SK-N-SH (cell line): ENCODE results near the gene FAM72D. TPM values are rescaled to one million over a fixed set of nuclear protein-coding genes. Genes with fewer than 3 reads are reported as not detected.
"Not testable (repeated sequence)": the region's sequence is repeated elsewhere in the genome, so short reads cannot be mapped to it uniquely, and the experiment has no call there.

ENCODE experiments used
- CTCF ChIA-PET: fragments of 300-600, 350-600 bp; formaldehyde crosslinking; extraction: SDS; loops from one replicate; lab custom pipeline; 2021; lab: Yijun Ruan, JAX
- POLR2A ChIA-PET: fragments of 350-600 bp; sonication (Branson Sonifier 250); formaldehyde crosslinking; extraction: SDS; loops from one replicate; lab custom pipeline; 2020; ENCODE audit warnings: antibody characterized with exemption, inconsistent platforms; lab: Yijun Ruan, JAX
- DNase-seq: peaks from one replicate; pipeline ENCODE4 v3.0.0; 2012
- H2AFZ ChIP-seq: fragments of 200-600 bp; sonication (generic); 2 replicates; pipeline ENCODE4 v1.8.1; 2016; ENCODE audit warnings: antibody characterized with exemption, mild to moderate bottlenecking, low read depth
- H3F3A ChIP-seq: fragments of 200-600 bp; sonication (generic); replicated peaks from 2 replicates; pipeline ENCODE3; 2016; ENCODE audit warnings: antibody characterized with exemption, mild to moderate bottlenecking; ENCODE audit not compliant: insufficient read depth
- H3K27ac ChIP-seq, 2 experiments: fragments of 200-500 bp in 1 of 2; fragments of 200-600 bp in 1 of 2; sonication (Bioruptor generic) in 1 of 2; sonication (generic), shearing (Covaris generic) in 1 of 2; 2 replicates each; pipeline versions ENCODE4 v1.5.1 to v1.6.1; 2014 to 2016; ENCODE audit warnings: low read depth in 2 of 2, inconsistent platforms in 1 of 2, low read length in 1 of 2, mild to moderate bottlenecking in 1 of 2, mixed read lengths in 1 of 2
- H3K27me3 ChIP-seq: fragments of 200-600 bp; sonication (generic), shearing (Covaris generic); 2 replicates; pipeline ENCODE4 v1.6.1; 2016; ENCODE audit warnings: mixed run types; ENCODE audit not compliant: insufficient read depth
- H3K36me3 ChIP-seq, 2 experiments: fragments of 200-500 bp in 1 of 2; fragments of 200-600 bp in 1 of 2; sonication (Bioruptor generic) in 1 of 2; sonication (generic) in 1 of 2; replicated peaks in 1 of 2; 2 replicates each; pipeline versions ENCODE3 to v1.5.1; 2014 to 2016; ENCODE audit warnings: low read length in 1 of 2, mild to moderate bottlenecking in 1 of 2; ENCODE audit not compliant: insufficient read depth in 2 of 2, control insufficient read depth in 1 of 2
- H3K4me1 ChIP-seq, 2 experiments: fragments of 200-500 bp in 1 of 2; fragments of 200-600 bp in 1 of 2; sonication (Bioruptor generic) in 1 of 2; sonication (generic), shearing (Covaris generic) in 1 of 2; 2 replicates each; pipeline versions ENCODE4 v1.5.1 to v1.6.1; 2014 to 2016; ENCODE audit warnings: low read depth in 1 of 2, low read length in 1 of 2, mixed run types in 1 of 2; ENCODE audit not compliant: insufficient read depth in 2 of 2, control insufficient read depth in 1 of 2
- H3K4me2 ChIP-seq: fragments of 200-600 bp; sonication (generic), shearing (Covaris generic); 2 replicates; pipeline ENCODE4 v1.6.1; 2017; ENCODE audit warnings: mixed run types
- H3K4me3 ChIP-seq, 2 experiments: fragments of 200-500 bp in 1 of 2; fragments of 200-600 bp in 1 of 2; sonication (Bioruptor generic) in 1 of 2; sonication (generic), shearing (Covaris generic) in 1 of 2; 2 replicates each; pipeline versions ENCODE4 v1.5.1 to v1.8.1; 2014 to 2016; ENCODE audit warnings: low read depth in 2 of 2, inconsistent platforms in 1 of 2, low read length in 1 of 2, mild to moderate bottlenecking in 1 of 2, mixed read lengths in 1 of 2, moderate library complexity in 1 of 2
- H3K79me2 ChIP-seq: fragments of 200-600 bp; sonication (generic); 2 replicates; pipeline ENCODE4 v1.8.1; 2017; ENCODE audit warnings: mild to moderate bottlenecking; ENCODE audit not compliant: insufficient read depth
- H3K9ac ChIP-seq: fragments of 200-600 bp; sonication (generic); 2 replicates; pipeline ENCODE4 v1.6.1; 2017; ENCODE audit warnings: mixed run types
- H3K9me2 ChIP-seq: fragments of 200-600 bp; sonication (generic); 2 replicates; pipeline ENCODE4 v1.6.1; 2017; ENCODE audit warnings: mixed run types
- H3K9me3 ChIP-seq: fragments of 200-600 bp; sonication (generic); 2 replicates; pipeline ENCODE4 v1.6.1; 2017; ENCODE audit warnings: mixed run types, mild to moderate bottlenecking, moderate library complexity
- H4K20me1 ChIP-seq: fragments of 200-600 bp; sonication (generic); 2 replicates; pipeline ENCODE4 v1.6.1; 2017; ENCODE audit warnings: mild to moderate bottlenecking, mixed run types; ENCODE audit not compliant: insufficient read depth
- WGBS: methylation state at CpG from one replicate; pipeline ENCODE4 v1.1.6; 2017; ENCODE audit warnings: low lambda C conversion rate; 5-methylcytosine and 5-hydroxymethylcytosine counted together
- polyA plus RNA-seq, 3 experiments: library from polyadenylated mRNA; depleted of rRNA; stranded (reverse); fragments of >200 nt; gene quantifications; 2 replicates each; pipeline ENCODE4 v1.2.3, GENCODE V29; 2012

Gene FAM72D
- polyA plus RNA-seq, 1 of the 3 experiments (the other 2 are of a cell fraction), result 2.6 TPM

GRCh38 chr1:145058184-145058583 is 37.6 kb upstream of the FAM72D start:
- H3K79me2 ChIP-seq, H3K4me1 ChIP-seq, H3K27me3 ChIP-seq, H3K4me3 ChIP-seq, H3K27ac ChIP-seq, H3K4me2 ChIP-seq, H2AFZ ChIP-seq, H3K9ac ChIP-seq, H3F3A ChIP-seq, H3K9me3 ChIP-seq, H3K9me2 ChIP-seq, DNase-seq, CTCF ChIA-PET, H3K36me3 ChIP-seq, H4K20me1 ChIP-seq, POLR2A ChIA-PET: not testable (repeated sequence)
- WGBS, result no CpG with 5 or more reads among the region's 3 CpGs

- H2AFZ ChIP-seq, H3F3A ChIP-seq, POLR2A ChIA-PET, H3K4me2 ChIP-seq, CTCF ChIA-PET, H3K9ac ChIP-seq, H3K9me2 ChIP-seq, H3K27me3 ChIP-seq, H3K4me3 ChIP-seq, DNase-seq, H3K79me2 ChIP-seq, H3K27ac ChIP-seq, H3K4me1 ChIP-seq, H3K9me3 ChIP-seq, H3K36me3 ChIP-seq, H4K20me1 ChIP-seq: not testable (repeated sequence)
- 100% methylated on average over 1 of the region's 2 CpGs for WGBS
Measured at GRCh38 chr1:145063285-145063684, 32.5 kb upstream of the FAM72D start.

GRCh38 chr1:145063941-145064648 is 31.7 kb upstream of the FAM72D start:
- DNase-seq, result not testable (repeated sequence)

GRCh38 chr1:145065194-145065826 is 30.5 kb upstream of the FAM72D start:
- CTCF ChIA-PET, result not testable (repeated sequence)

More at GRCh38 chr1:145063941-145064648, 31.7 kb upstream of the FAM72D start:
- H3K36me3 ChIP-seq, H4K20me1 ChIP-seq, H2AFZ ChIP-seq, H3K27me3 ChIP-seq, POLR2A ChIA-PET, H3K4me3 ChIP-seq, H3K9me2 ChIP-seq, H3K79me2 ChIP-seq, H3K27ac ChIP-seq, H3K4me2 ChIP-seq, H3K4me1 ChIP-seq, H3K9ac ChIP-seq, CTCF ChIA-PET, H3F3A ChIP-seq, H3K9me3 ChIP-seq: not testable (repeated sequence)
- no CpG with 5 or more reads among the region's 2 CpGs for WGBS

GRCh38 chr1:145066486-145066885 is 29.3 kb upstream of the FAM72D start:
- DNase-seq, H3K4me3 ChIP-seq, H3K9me3 ChIP-seq, H3K4me2 ChIP-seq, H4K20me1 ChIP-seq, H3K36me3 ChIP-seq, CTCF ChIA-PET, H2AFZ ChIP-seq, H3K79me2 ChIP-seq, H3K9me2 ChIP-seq, H3K27me3 ChIP-seq, POLR2A ChIA-PET, H3K9ac ChIP-seq, H3F3A ChIP-seq, H3K4me1 ChIP-seq, H3K27ac ChIP-seq: not testable (repeated sequence)
- WGBS, result no CpG with 5 or more reads among the region's 10 CpGs

More at GRCh38 chr1:145065194-145065826, 30.5 kb upstream of the FAM72D start:
- WGBS, result 80% methylated on average over 1 of the region's 5 CpGs
- H3K9me3 ChIP-seq, DNase-seq, H3K27ac ChIP-seq, H3K9me2 ChIP-seq, H3K4me2 ChIP-seq, H3K4me1 ChIP-seq, H3K4me3 ChIP-seq, POLR2A ChIA-PET, H3F3A ChIP-seq, H3K36me3 ChIP-seq, H4K20me1 ChIP-seq, H3K9ac ChIP-seq, H3K27me3 ChIP-seq, H2AFZ ChIP-seq, H3K79me2 ChIP-seq: not testable (repeated sequence)

- no CpG with 5 or more reads among the region's 6 CpGs for WGBS
Measured at GRCh38 chr1:145071569-145071968, 24.2 kb upstream of the FAM72D start.

More at GRCh38 chr1:145071569-145071968, 24.2 kb upstream of the FAM72D start:
- H3K4me1 ChIP-seq, H3K27me3 ChIP-seq, POLR2A ChIA-PET, H3K9ac ChIP-seq, H3K27ac ChIP-seq, H3K36me3 ChIP-seq, H2AFZ ChIP-seq, H3K4me3 ChIP-seq, H3K9me3 ChIP-seq, H3F3A ChIP-seq, H3K79me2 ChIP-seq, H4K20me1 ChIP-seq, DNase-seq, H3K4me2 ChIP-seq, CTCF ChIA-PET, H3K9me2 ChIP-seq: not testable (repeated sequence)
